GM12873 (cell line): ENCODE measurements around the gene F2RL2.

Source experiments
- TF ChIP-seq, protein P1 (sequence below): IDR thresholded peaks from 2 replicates; pipeline ENCODE4 v1.5.1; 2012; ENCODE audit warnings: low read depth, mild to moderate bottlenecking, moderate library complexity, low read length, control low read depth; ENCODE audit not compliant: insufficient read depth; ENCODE audit errors: missing control alignments

The F2RL2 gene

GRCh38 chr5:76600716-76601115 is 22.5 kb downstream of the F2RL2 start:
- TF ChIP-seq, protein P1, sequence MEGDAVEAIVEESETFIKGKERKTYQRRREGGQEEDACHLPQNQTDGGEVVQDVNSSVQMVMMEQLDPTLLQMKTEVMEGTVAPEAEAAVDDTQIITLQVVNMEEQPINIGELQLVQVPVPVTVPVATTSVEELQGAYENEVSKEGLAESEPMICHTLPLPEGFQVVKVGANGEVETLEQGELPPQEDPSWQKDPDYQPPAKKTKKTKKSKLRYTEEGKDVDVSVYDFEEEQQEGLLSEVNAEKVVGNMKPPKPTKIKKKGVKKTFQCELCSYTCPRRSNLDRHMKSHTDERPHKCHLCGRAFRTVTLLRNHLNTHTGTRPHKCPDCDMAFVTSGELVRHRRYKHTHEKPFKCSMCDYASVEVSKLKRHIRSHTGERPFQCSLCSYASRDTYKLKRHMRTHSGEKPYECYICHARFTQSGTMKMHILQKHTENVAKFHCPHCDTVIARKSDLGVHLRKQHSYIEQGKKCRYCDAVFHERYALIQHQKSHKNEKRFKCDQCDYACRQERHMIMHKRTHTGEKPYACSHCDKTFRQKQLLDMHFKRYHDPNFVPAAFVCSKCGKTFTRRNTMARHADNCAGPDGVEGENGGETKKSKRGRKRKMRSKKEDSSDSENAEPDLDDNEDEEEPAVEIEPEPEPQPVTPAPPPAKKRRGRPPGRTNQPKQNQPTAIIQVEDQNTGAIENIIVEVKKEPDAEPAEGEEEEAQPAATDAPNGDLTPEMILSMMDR: no peak

DNA sequence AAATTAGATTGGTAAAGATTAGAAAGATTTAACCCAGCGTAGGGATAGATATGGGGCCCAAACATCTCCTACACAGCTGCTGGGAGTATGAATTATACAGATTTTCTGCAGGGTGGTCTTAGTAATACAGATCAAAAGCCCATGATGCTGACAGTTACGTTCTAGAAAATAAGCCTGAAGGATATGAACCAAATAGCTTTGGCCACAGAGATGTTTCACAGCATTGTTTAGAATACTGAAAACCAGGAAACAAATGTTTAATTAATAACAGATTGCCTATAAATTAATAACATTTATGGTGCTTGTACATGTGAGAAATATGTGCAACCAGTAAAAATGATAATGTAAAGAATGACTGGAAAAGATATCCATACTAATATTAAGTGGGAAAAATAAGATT is 24.7 kb downstream of the F2RL2 start:
- TF ChIP-seq, protein P1: no peak

DNA sequence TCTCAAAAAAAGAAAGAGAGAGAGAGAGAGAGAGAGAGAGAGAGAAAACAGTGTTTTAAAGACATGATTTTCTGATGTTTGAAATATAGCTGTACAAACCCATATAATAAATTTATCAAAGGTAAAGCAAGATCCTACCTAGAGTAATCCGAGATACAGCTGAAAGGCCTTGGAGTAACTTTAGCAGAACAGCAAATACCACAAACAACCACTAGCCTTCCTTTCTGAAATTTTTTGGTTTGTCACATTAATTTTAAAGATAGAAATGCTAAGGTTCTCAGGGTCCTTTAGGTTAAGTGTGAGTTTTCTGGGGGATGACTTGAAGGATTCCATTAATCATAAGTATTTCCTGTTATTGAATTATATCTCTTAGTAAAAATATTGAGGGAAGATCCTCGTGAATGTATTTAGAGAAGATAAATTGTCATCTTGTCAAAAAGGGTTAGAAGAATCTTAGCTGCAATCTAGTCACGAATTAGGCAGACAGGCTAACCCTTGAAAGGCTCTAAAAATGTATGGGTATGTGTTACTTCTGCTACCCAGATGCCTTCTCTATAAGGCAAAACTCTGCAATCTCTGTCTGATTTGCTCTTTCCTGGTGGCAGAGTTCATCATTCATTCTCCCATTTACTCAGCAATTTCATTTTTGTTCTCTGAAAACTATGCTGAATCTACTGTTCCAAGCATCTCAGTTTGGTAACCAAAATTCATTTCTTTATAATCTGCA is 27.3 kb downstream of the F2RL2 start:
- TF ChIP-seq, protein P1: no peak

DNA sequence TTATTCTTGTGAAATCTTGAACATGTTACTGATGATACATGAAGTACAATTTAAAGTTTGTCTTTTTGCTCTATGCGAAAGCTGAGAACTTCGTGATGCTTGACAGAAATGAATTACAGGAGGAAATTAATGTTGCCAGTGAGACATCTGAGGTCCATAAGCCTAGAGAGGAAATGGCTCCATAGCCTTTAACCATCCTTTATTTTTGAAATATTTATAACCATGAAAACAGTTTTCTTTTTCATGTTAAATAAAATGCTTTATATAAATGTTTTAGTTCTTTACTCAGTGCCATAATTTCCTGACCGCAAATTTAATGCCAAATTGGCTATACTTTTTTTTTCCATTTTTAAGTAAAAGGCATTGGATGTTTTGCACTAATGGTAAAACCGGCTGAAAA is 29.1 kb downstream of the F2RL2 start:
- TF ChIP-seq, protein P1: no peak

DNA sequence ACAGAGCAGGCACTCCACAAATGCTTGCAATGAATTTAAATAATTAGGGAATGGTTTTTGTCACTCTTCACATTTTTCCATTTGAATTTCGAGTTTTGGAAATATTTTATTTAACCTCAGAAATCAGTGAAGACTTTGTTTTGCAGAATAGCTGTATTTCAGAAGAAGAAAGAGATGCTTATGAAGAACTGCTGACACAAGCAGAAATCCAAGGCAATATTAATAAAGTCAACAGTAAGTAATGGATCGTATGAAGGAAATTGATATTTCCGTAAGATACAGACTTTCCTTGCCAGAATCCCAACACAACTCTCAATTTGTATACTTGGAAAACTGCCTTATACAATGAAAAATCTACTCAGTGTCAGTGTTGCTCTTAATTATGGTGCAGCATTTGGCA is 30.5 kb downstream of the F2RL2 start:
- TF ChIP-seq, protein P1: no peak

- TF ChIP-seq, protein P1: no peak
These were observed 31.8 kb downstream of the F2RL2 start for GRCh38 chr5:76591366-76591765.

GRCh38 chr5:76590027-76590426 is 33.2 kb downstream of the F2RL2 start:
- TF ChIP-seq, protein P1: no peak
